ENCODE data around the gene FHOD3. TPM values are rescaled to one million over a fixed set of nuclear protein-coding genes. Genes with fewer than 3 reads are reported as not detected.

The FHOD3 gene
- total and polyA plus RNA-seq, 2 of the 4 experiments (the other 2 are of a cell fraction), result 14.6 to 16.0 TPM

GRCh38 chr18:36465970-36466369, 168.5 kb downstream of the FHOD3 start:
- Histone ChIP-seq H2BK5ac (ENCODE audit: low read depth, low read length, poor library complexity, severe bottlenecking) (no peak overlapping the region), H3K9me1 (ENCODE audit: insufficient read depth, low read length) (peaks cover 6% of the 10 kb centered on the region; the same call in 1 of the 2 replicates), H3K4ac (ENCODE audit: low read depth, low read length) (no peak overlapping the region), H2BK120ac (ENCODE audit: low read depth, low read length) (no peak overlapping the region), H2AK9ac (replicated peaks; ENCODE audit: low read depth, low read length, poor library complexity) (no peak overlapping the region), H4K20me1 (ENCODE audit: insufficient read depth, low read length) (0 out of 2 replicates have a peak, but pooled peaks cover 6% of the 10 kb centered on the region), H4K5ac (ENCODE audit: low read depth, low read length) (no peak overlapping the region), H4K91ac (ENCODE audit: insufficient read depth, low read depth, low read length) (no peak overlapping the region), H3K56ac (ENCODE audit: extremely low read depth, insufficient read depth, low read length) (no peak overlapping the region), H3K18ac (ENCODE audit: low read depth, low read length) (no peak overlapping the region), H3K9me3 (ENCODE audit: control insufficient read depth, insufficient read depth, low read length) (no peaks in the 10 kb centered on the region), H3K4me1 (ENCODE audit: control insufficient read depth, insufficient read depth, low read length) (peaks cover 8% of the 10 kb centered on the region), H4K8ac (ENCODE audit: low read depth in 2 of 2, low read length in 2 of 2) (no peak overlapping the region), H3K9ac (ENCODE audit: low read depth, low read length) (no peak overlapping the region), H3K79me1 (ENCODE audit: low read depth in 1 of 2, low read length in 2 of 2) (0 out of 4 replicates have a peak, but pooled peaks cover 0 to under 1% of the 10 kb centered on the region in 2 experiments), H3K27ac (ENCODE audit: insufficient read depth, low read length) (no peak overlapping the region), H2BK15ac (ENCODE audit: low read depth, low read length) (no peak overlapping the region), H3K14ac (replicated peaks; ENCODE audit: low read depth, low read length) (no peak overlapping the region), H3K23ac (ENCODE audit: low read depth, low read length) (no peak overlapping the region), H2AFZ (replicated peaks; ENCODE audit: low read length, poor library complexity) (no peak overlapping the region), H3K4me3 (ENCODE audit: insufficient read depth, low read depth, low read length) (no peak overlapping the region), H2BK20ac (ENCODE audit: low read depth, low read length) (no peak overlapping the region), H2AK5ac (ENCODE audit: low read depth, low read length) (no peak overlapping the region), H3K36me3 (ENCODE audit: control insufficient read depth, insufficient read depth, low read length) (no peaks in the 10 kb centered on the region), H3K4me2 (ENCODE audit: low read depth, low read length) (no peak overlapping the region), H3K27me3 (ENCODE audit: control insufficient read depth, insufficient read depth, low read length) (no peaks in the 10 kb centered on the region; the same call in 1 of the 2 replicates)
- POLR2A ChIA-PET (ENCODE audit: unreplicated experiment), result no interaction called here
- intact Hi-C loops (cut with micrococcal nuclease), result no loop called here
- dilution Hi-C loops (cut with HindIII; ENCODE audit: low sequenced_read_pairs, unreplicated experiment), result no loop called here
- DNase-seq (no peak), ATAC-seq (ENCODE audit: low read depth) (no peak)
- CTCF ChIA-PET, result interaction anchor here (1.0 kb wide), 1 partner anchor 370 kb away, joined by 3 read pairs; no protein-coding TSS in a partner anchor
- WGBS, 2 experiments (ENCODE audit: extremely low coverage in 2 of 2, insufficient read length in 1 of 2), result no CpG with 5 or more reads among the region's 3 CpGs
- no peak for TF ChIP-seq RAD21 (IDR thresholded peaks at IDR 0.05; ENCODE audit: low read length)
- no peak for TF ChIP-seq CEBPB (IDR thresholded peaks at IDR 0.05; ENCODE audit: low read depth, low read length)
- TF ChIP-seq RCOR1 (IDR thresholded peaks at IDR 0.05; ENCODE audit: insufficient replicate concordance, low read length), result no peak
- TF ChIP-seq MAZ (IDR thresholded peaks at IDR 0.05; ENCODE audit: borderline replicate concordance, low read depth, low read length), result no peak
- TF ChIP-seq BHLHE40 (IDR thresholded peaks at IDR 0.05; ENCODE audit: low read depth, low read length), result no peak
- TF ChIP-seq POLR2A (IDR thresholded peaks at IDR 0.05; ENCODE audit: low read depth, low read length), result no peak
- TF ChIP-seq, protein P1, sequence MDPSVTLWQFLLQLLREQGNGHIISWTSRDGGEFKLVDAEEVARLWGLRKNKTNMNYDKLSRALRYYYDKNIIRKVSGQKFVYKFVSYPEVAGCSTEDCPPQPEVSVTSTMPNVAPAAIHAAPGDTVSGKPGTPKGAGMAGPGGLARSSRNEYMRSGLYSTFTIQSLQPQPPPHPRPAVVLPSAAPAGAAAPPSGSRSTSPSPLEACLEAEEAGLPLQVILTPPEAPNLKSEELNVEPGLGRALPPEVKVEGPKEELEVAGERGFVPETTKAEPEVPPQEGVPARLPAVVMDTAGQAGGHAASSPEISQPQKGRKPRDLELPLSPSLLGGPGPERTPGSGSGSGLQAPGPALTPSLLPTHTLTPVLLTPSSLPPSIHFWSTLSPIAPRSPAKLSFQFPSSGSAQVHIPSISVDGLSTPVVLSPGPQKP (IDR thresholded peaks at IDR 0.05; ENCODE audit: borderline replicate concordance, low read depth, low read length), result no peak
- no peak for TF ChIP-seq MXI1 (IDR thresholded peaks at IDR 0.05; ENCODE audit: borderline replicate concordance, low read depth, low read length)
- in situ Hi-C loops (cut with MboI; ENCODE audit: low sequenced_read_pairs), result no loop called here
- no TSS peak for BruUV-seq (replicated peaks)

All from IMR-90 (cell line).